PFSK-1 (cell line): ENCODE data around the gene TMEM44.

Source experiments
- POLR2AphosphoS5 ChIP-seq: IDR thresholded peaks from 2 replicates; pipeline ENCODE4 v1.6.1; 2012; ENCODE audit warnings: low read depth, mild to moderate bottlenecking, control low read depth, low read length, moderate library complexity
- TAF1 ChIP-seq: IDR thresholded peaks from 2 replicates; pipeline ENCODE4 v1.6.1; 2012; ENCODE audit warnings: low read length, control low read depth, borderline replicate concordance; ENCODE audit not compliant: insufficient read depth

DNA sequence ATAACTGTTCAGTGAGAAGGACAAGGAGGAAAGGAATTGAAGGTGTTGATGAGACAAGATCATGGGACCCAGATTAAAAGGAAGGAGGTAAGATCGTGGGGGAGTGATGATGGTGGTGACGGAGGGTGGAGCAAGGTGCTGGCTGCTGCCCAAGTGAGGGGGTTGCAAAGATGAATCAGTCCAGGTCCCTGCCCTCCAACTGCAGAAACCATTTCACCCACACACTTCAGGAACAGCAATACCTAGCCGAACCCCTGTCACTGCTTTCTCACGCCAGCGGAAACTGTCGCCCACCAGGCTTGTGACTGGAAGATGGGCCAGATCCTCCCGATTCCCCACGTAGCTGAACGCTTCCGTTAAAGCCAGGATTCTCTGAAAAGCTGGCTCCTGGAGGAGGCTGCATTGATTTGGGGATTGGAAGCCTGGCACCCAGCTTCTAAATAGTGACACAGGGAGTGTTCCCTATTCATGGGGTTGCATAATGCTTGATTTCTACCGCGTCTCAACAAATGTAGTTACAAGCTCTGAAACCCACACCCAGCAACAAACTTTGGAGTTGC is 41.9 kb upstream of the TMEM44 start:
- TF ChIP-seq POLR2AphosphoS5, result no peak
- TF ChIP-seq TAF1, result no peak
